H1 (cell line): ENCODE results near the gene LCE3D.

Experiments
- ATF2 ChIP-seq: IDR thresholded peaks from 2 replicates; pipeline ENCODE4 v1.6.1; 2012; ENCODE audit warnings: low read length, inconsistent platforms
- BCL11A ChIP-seq, 2 experiments: IDR thresholded peaks; one replicate each; pipeline ENCODE4 v1.6.1; 2011; ENCODE audit warnings: low read depth in 2 of 2, low read length in 2 of 2, mild to moderate bottlenecking in 2 of 2
- CEBPB ChIP-seq: IDR thresholded peaks from 2 replicates; pipeline ENCODE4 v1.6.1; 2012; ENCODE audit warnings: low read depth, low read length
- EGR1 ChIP-seq: IDR thresholded peaks from 2 replicates; pipeline ENCODE4 v1.6.1; 2011; ENCODE audit warnings: low read depth, low read length, borderline replicate concordance
- EZH2 ChIP-seq: fragments of 200-600 bp; sonication (generic); IDR thresholded peaks from 2 replicates; pipeline ENCODE4 v1.7.1; 2012; ENCODE audit warnings: low read depth, mild to moderate bottlenecking, moderate library complexity, low read length, inconsistent platforms; ENCODE audit not compliant: severe bottlenecking
- MAFK ChIP-seq: IDR thresholded peaks from 2 replicates; pipeline ENCODE4 v1.6.1; 2012; ENCODE audit warnings: low read depth, mild to moderate bottlenecking, improper control_type of control experiment, low read length
- POLR2A ChIP-seq, 2 experiments: IDR thresholded peaks; 1 replicate in 1 of 2; 2 replicates in 1 of 2; pipeline ENCODE4 v1.6.1; 2011; ENCODE audit warnings: low read depth in 2 of 2, low read length in 2 of 2, mild to moderate bottlenecking in 2 of 2; ENCODE audit errors: control extremely low read depth in 1 of 2
- POLR2AphosphoS5 ChIP-seq: IDR thresholded peaks from 2 replicates; pipeline ENCODE4 v1.6.1; 2011; ENCODE audit warnings: low read depth, low read length
- SRF ChIP-seq: IDR thresholded peaks from 2 replicates; pipeline ENCODE4 v1.6.1; 2011; ENCODE audit warnings: mild to moderate bottlenecking, low read depth, low read length, moderate library complexity
- TEAD4 ChIP-seq: IDR thresholded peaks from 2 replicates; pipeline ENCODE4 v1.6.1; 2012; ENCODE audit warnings: low read depth, low read length, inconsistent platforms, mixed read lengths
- TF ChIP-seq, protein P1 (sequence below): IDR thresholded peaks from 2 replicates; pipeline ENCODE4 v1.6.1; 2012; ENCODE audit warnings: inconsistent platforms
- TF ChIP-seq, protein P2 (sequence below), 3 experiments: IDR thresholded peaks; 1 replicate in 2 of 3; 2 replicates in 1 of 3; pipeline versions ENCODE4 v1.5.1 to v1.6.1; 2011; ENCODE audit warnings: low read length in 3 of 3, mild to moderate bottlenecking in 3 of 3, inconsistent platforms in 2 of 3, low read depth in 1 of 3, moderate library complexity in 1 of 3; ENCODE audit not compliant: insufficient read depth in 1 of 3; ENCODE audit errors: control extremely low read depth in 1 of 3

DNA sequence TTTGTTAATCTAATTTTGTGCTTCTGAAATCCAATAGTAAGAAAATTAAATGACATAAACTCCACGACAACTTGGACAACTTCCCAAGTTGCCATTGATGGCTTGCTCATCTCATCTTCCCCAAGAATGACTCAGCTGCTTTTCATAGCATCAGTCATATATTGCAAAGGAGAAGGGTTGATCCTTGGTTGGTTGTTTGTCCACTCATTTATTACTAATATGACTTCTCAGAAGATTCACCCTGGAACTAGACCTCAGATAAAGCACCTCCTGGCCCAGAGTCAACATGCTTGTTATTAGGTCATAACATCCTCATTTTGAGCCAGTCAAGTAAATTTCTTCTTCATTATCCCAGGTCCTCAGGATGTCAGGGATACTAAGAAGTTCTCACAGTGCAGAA lies 2.3 kb upstream of the LCE3D start:
- TF ChIP-seq, protein P1, sequence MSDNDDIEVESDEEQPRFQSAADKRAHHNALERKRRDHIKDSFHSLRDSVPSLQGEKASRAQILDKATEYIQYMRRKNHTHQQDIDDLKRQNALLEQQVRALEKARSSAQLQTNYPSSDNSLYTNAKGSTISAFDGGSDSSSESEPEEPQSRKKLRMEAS = no peak
- TF ChIP-seq, protein P2, sequence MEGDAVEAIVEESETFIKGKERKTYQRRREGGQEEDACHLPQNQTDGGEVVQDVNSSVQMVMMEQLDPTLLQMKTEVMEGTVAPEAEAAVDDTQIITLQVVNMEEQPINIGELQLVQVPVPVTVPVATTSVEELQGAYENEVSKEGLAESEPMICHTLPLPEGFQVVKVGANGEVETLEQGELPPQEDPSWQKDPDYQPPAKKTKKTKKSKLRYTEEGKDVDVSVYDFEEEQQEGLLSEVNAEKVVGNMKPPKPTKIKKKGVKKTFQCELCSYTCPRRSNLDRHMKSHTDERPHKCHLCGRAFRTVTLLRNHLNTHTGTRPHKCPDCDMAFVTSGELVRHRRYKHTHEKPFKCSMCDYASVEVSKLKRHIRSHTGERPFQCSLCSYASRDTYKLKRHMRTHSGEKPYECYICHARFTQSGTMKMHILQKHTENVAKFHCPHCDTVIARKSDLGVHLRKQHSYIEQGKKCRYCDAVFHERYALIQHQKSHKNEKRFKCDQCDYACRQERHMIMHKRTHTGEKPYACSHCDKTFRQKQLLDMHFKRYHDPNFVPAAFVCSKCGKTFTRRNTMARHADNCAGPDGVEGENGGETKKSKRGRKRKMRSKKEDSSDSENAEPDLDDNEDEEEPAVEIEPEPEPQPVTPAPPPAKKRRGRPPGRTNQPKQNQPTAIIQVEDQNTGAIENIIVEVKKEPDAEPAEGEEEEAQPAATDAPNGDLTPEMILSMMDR (IDR thresholded peaks at IDR 0.05; ENCODE audit: control extremely low read depth in 1 of 3, insufficient read depth in 1 of 3, low read depth in 1 of 3, low read length in 3 of 3) = no peak
- TF ChIP-seq BCL11A (IDR thresholded peaks at IDR 0.05; ENCODE audit: low read depth in 2 of 2, low read length in 2 of 2) (no peak), EGR1 (no peak), SRF (no peak), POLR2AphosphoS5 (no peak), POLR2A (IDR thresholded peaks at IDR 0.05; ENCODE audit: control extremely low read depth in 1 of 2, low read depth in 2 of 2, low read length in 2 of 2) (no peak), CEBPB (no peak), TEAD4 (no peak), MAFK (no peak), ATF2 (no peak), EZH2 (no peak)
